Measurements from ENCODE around the gene ASAP3. TPM values are rescaled to one million over a fixed set of nuclear protein-coding genes. Genes with fewer than 3 reads are reported as not detected.
A peak's percentile ranks its signal among the peaks of the same experiment; 100 is the strongest.

ASAP3 gene
- total RNA-seq = 87.7 to 96.6 TPM (median 95.8 TPM) in 3 replicates

GRCh38 chr1:23483321-23484252 lies at the start of gene ASAP3:
ASAP3 (minus strand) TSS chr1:23484179; CDS start chr1:23484133, 46 bp downstream.
- peak; percentile 32 to 64 for DNase-seq (ENCODE audit: low spot score in 2 of 2, unreplicated experiment in 2 of 2)
- H3K4me1 Mint-ChIP-seq = peaks cover 34% of the 10 kb centered on the region
- TF ChIP-seq, protein P1, sequence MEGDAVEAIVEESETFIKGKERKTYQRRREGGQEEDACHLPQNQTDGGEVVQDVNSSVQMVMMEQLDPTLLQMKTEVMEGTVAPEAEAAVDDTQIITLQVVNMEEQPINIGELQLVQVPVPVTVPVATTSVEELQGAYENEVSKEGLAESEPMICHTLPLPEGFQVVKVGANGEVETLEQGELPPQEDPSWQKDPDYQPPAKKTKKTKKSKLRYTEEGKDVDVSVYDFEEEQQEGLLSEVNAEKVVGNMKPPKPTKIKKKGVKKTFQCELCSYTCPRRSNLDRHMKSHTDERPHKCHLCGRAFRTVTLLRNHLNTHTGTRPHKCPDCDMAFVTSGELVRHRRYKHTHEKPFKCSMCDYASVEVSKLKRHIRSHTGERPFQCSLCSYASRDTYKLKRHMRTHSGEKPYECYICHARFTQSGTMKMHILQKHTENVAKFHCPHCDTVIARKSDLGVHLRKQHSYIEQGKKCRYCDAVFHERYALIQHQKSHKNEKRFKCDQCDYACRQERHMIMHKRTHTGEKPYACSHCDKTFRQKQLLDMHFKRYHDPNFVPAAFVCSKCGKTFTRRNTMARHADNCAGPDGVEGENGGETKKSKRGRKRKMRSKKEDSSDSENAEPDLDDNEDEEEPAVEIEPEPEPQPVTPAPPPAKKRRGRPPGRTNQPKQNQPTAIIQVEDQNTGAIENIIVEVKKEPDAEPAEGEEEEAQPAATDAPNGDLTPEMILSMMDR (IDR thresholded peaks at IDR 0.05; ENCODE audit: unreplicated experiment) = no peak

DNA sequence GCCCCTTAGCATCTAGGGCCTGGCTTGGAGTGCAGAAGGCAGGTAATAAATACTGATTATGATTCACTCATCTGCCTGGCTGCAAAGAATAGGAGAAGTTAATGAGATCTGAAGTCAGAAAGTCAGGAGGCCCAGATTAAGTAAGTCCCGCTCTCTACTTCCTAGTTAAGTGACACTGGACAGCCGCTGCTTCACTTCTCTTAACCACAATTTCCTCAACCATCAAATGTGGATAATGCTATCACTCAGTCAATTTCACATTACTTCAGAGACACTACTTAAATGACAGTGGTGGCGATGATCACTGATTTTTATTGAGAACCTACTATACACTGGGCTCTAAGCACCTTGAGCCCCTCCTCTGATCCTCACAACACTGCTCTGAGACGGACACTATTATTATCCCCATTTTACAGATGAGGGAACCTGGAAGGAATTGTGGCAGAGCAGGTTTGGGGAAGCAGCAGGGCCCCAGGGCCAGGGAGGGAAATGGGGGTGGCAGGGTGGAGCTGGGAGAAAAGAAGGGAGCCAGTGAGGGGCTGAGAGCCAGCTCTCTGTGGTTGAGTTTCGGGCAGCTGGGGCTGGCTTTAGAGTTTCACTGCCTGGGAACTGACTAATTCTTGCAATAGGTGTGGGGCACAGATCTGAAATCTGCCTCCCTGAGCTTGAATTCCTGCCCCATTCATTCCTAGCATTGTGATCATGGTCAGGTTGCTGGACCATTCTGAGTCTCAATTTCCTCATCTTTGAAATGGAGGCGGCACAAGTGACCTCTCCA lies 49.5 kb upstream of the ASAP3 start:
- H3K4me3 Mint-ChIP-seq = no peak overlapping the region
- no peak for DNase-seq (ENCODE audit: low spot score in 2 of 2, unreplicated experiment in 2 of 2)
- no peak overlapping the region for H3K27ac Mint-ChIP-seq
- TF ChIP-seq, protein P1 (IDR thresholded peaks at IDR 0.05; ENCODE audit: unreplicated experiment) = no peak
- H3K9me3 Mint-ChIP-seq = no peaks in the 10 kb centered on the region
- peaks cover 25% of the 10 kb centered on the region for H3K4me1 Mint-ChIP-seq
- H3K36me3 Mint-ChIP-seq = no peaks in the 10 kb centered on the region
- no peaks in the 10 kb centered on the region for H3K27me3 Mint-ChIP-seq (ENCODE audit: low read depth)

More at GRCh38 chr1:23483321-23484252, at the start of gene ASAP3:
- no peaks in the 10 kb centered on the region for H3K36me3 Mint-ChIP-seq
- peak within 1 kb of the TSS; percentile 97 for H3K4me3 Mint-ChIP-seq
- no peaks in the 10 kb centered on the region for H3K27me3 Mint-ChIP-seq (ENCODE audit: low read depth)
- H3K9me3 Mint-ChIP-seq = no peaks in the 10 kb centered on the region
- H3K27ac Mint-ChIP-seq = peak within 1 kb of the TSS; percentile 96

GRCh38 chr1:23531562-23532094 lies 47.6 kb upstream of the ASAP3 start:
- Mint-ChIP-seq H3K9me3 (no peaks in the 10 kb centered on the region), H3K27ac (peak overlapping the region; percentile 69), H3K4me3 (peak overlapping the region; percentile 85), H3K36me3 (no peaks in the 10 kb centered on the region), H3K27me3 (ENCODE audit: low read depth) (no peaks in the 10 kb centered on the region), H3K4me1 (peaks cover 28% of the 10 kb centered on the region)
- TF ChIP-seq, protein P1 (IDR thresholded peaks at IDR 0.05; ENCODE audit: unreplicated experiment) = no peak
- no peak for DNase-seq (ENCODE audit: low spot score in 2 of 2, unreplicated experiment in 2 of 2)

GRCh38 chr1:23530747-23531561 lies 47.0 kb upstream of the ASAP3 start, which contains the start of gene E2F2:
E2F2 (minus strand) TSS chr1:23531233; CDS start chr1:23530793, 440 bp downstream.
- Mint-ChIP-seq H3K4me3 (peak within 1 kb of the TSS; percentile 85), H3K36me3 (no peaks in the 10 kb centered on the region), H3K27me3 (ENCODE audit: low read depth) (no peaks in the 10 kb centered on the region), H3K4me1 (peaks cover 28% of the 10 kb centered on the region), H3K9me3 (no peaks in the 10 kb centered on the region), H3K27ac (peak within 1 kb of the TSS; percentile 69)
- TF ChIP-seq, protein P1 (IDR thresholded peaks at IDR 0.05; ENCODE audit: unreplicated experiment) = no peak
- peak; percentile 64 to 79 for DNase-seq (ENCODE audit: low spot score in 2 of 2, unreplicated experiment in 2 of 2)
